Germinal center (tissue), 1 donor: ENCODE results near the gene MB21D2.
A peak's percentile ranks its signal among the peaks of the same experiment; 100 is the strongest.

Experiments
- DNase-seq: peaks from one replicate; pipeline ENCODE4 v3.0.0; 2012; ENCODE audit warnings: mixed read lengths, low spot score

The MB21D2 gene

GRCh38 chr3:192833177-192833890 is 84.3 kb downstream of the MB21D2 start:
- DNase-seq: no peak

- DNase-seq: no peak
These were observed 85.8 kb downstream of the MB21D2 start for GRCh38 chr3:192831801-192832347.

- no peak for DNase-seq
These were observed 86.5 kb downstream of the MB21D2 start for GRCh38 chr3:192831111-192831644.

GRCh38 chr3:192830291-192831110 is 87.2 kb downstream of the MB21D2 start:
- no peak for DNase-seq

- no peak for DNase-seq
These were observed 89.6 kb downstream of the MB21D2 start for GRCh38 chr3:192827863-192828594.

GRCh38 chr3:192827208-192827607 is 90.4 kb downstream of the MB21D2 start:
- no peak for DNase-seq

- DNase-seq: no peak
These were observed 91.2 kb downstream of the MB21D2 start for GRCh38 chr3:192826214-192827006.

- peak; percentile 4 for DNase-seq
These were observed 91.9 kb downstream of the MB21D2 start for GRCh38 chr3:192825657-192826200.

- no peak for DNase-seq
These were observed 92.4 kb downstream of the MB21D2 start for GRCh38 chr3:192825216-192825615.

DNA sequence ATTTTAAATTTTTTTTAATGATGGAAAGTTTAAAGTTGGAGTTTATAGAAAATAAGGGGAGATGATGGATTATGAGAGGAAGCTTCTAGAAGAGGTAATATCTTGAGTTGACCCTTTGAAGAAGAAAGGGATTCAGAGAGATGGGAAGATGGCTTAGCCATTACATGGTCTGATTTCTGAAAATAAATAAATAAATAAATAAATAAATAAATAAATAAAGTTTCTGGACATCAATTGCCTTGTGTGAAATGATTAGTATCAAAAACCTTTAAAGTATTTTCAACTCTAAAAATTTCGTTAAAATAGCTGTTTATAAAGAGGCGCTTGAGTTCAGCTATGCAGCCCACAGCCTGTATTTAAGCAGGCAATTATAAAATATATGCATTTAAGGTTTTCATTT is 93.3 kb downstream of the MB21D2 start:
- no peak for DNase-seq

GRCh38 chr3:192821161-192821560 is 96.5 kb downstream of the MB21D2 start:
- no peak for DNase-seq

GRCh38 chr3:192820161-192820560 is 97.5 kb downstream of the MB21D2 start:
- DNase-seq: no peak

DNA sequence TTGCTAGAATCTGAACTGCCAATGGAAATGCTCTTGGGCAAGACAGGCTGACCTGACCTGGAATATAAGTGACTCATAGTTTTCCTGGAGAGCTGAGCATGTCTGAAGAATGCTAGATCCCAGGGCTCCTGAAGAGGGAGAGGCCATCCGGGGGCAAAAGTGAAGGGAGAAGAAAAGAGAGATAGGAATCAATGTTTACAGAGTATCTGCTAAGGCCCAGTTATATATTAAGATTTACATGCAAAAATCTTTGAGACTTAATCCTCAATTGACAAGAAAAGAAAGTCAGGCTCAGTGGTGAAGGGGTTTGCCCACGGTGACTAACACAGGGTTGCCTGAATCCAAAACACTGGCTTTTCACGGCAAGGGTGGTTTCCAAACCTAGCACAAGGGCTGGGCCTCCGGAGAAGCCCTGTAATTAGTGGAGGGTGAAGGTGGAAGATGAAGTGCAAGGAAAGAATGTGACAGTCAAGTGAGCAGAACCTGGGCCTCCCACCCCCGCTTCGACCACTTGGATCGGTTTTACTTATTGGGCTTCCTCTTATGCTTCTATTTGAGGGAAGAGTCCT is 98.6 kb downstream of the MB21D2 start:
- DNase-seq: no peak

DNA sequence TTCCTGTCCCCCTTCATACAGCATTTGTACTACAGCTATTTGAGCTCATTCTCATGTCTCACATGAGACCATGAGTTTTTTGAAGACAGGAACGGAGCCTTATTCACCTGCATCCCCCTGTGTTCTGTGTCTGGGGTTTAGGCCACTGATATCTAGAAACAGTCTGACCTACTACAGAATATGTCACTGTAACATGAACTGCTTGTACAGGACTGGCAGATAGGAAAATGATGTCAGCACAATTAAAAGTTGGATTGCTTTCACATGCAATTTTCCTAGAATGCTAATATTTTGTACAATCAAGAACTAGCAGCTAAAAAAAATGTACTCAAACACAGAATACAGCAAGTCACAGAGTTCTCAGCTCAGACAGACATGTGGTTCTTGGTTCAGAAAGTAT is 99.5 kb downstream of the MB21D2 start:
- no peak for DNase-seq

GRCh38 chr3:192817506-192817905 is 100.2 kb downstream of the MB21D2 start:
- no peak for DNase-seq

DNA sequence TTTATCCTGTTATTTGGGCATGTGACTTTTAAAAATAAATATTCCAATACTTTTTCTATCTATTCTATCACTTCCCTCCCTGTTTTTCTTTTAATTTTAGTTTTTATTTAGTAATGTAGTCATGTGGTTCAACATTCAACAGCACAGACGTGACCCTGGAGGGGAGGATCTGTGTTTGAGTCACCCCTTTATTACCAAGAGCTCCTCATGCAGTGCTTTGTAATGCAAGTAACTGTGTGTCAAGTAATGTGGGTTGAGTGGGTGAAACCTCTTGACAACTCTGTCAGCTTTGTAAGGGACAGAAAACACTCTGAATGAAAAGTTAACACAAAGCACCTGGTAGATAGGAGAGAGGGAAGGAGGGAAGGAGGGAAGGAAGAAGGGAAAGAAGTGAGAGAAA is 100.6 kb downstream of the MB21D2 start:
- DNase-seq: no peak

- DNase-seq: no peak
These were observed 101.3 kb downstream of the MB21D2 start for GRCh38 chr3:192816351-192816750.

- no peak for DNase-seq
These were observed 104.8 kb downstream of the MB21D2 start for GRCh38 chr3:192812743-192813383.

- DNase-seq: no peak
These were observed 111.9 kb downstream of the MB21D2 start for GRCh38 chr3:192805711-192806110.

DNA sequence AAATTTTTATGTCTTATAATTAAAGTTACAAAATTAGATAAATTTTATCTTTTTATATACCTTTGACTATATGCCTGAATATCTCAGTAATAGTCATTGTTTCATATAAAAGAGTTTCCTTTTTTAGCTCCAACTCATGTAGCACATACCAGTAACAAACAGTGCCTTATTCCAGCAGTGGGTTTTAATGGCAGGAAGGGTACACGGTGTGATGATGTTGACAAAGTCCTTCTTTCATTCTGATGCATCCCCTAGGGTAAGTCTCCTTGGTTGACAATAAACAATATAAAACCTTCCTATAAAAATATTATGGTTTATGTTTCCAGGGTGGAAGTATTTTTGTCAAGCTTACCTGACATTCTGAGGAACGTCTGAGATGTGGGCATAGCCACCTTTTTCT is 113.2 kb downstream of the MB21D2 start:
- no peak for DNase-seq
